HG03432 (cell line): ENCODE measurements around the gene TMEM11.
"Not testable (repeated sequence)": the region's sequence is repeated elsewhere in the genome, so short reads cannot be mapped to it uniquely, and the experiment has no call there.

Experiments used
- ATAC-seq: cut with Tn5 transposase; IDR thresholded peaks from one replicate; pipeline ENCODE4 v1.9.1; 2021; ENCODE audit warnings: mild to moderate bottlenecking, moderate library complexity; ENCODE audit not compliant: unreplicated experiment

The TMEM11 gene

DNA sequence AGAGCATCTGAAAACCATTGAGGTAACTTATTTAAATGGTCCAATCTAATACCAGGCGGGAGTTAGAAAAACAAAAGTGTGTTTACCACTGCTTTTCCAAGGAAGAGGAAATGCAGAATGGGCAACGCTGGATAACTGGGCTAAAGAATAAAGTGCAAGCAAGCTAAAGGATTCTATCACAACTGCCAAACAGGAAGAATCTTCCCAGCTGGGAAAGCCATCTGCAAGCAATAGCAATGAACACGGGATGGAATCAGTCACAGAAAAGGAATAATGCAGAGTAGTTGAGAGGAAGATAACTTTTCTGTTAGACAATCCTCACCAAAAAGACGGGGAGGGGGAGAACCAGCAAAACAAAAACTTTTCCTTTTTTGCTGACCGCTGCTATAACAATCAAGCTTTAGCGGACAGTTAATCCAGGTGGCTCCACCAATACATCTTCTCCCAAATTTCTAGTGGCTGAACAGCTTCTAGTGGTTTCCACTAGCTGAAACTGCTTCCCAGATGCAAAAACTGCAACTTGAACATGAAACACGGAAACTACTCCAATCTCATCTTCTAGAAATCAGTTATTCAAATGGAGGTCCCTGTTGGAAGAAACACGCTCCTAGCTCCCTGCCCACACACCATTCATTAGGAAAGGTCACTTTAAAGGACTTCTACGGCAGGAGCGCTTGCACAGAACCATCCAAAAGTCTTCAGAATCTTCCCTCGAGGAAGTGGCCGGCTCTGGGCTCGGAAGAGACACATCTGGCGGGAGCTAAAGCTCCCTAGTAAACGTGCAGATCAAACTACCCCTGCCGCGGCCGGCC lies 929 bp downstream of the TMEM11 start:
- ATAC-seq, result no peak

GRCh38 chr17:21211825-21212479 lies 2.0 kb downstream of the TMEM11 start:
- ATAC-seq, result no peak

- ATAC-seq, result no peak
These were observed 3.4 kb downstream of the TMEM11 start for GRCh38 chr17:21210411-21211076.

DNA sequence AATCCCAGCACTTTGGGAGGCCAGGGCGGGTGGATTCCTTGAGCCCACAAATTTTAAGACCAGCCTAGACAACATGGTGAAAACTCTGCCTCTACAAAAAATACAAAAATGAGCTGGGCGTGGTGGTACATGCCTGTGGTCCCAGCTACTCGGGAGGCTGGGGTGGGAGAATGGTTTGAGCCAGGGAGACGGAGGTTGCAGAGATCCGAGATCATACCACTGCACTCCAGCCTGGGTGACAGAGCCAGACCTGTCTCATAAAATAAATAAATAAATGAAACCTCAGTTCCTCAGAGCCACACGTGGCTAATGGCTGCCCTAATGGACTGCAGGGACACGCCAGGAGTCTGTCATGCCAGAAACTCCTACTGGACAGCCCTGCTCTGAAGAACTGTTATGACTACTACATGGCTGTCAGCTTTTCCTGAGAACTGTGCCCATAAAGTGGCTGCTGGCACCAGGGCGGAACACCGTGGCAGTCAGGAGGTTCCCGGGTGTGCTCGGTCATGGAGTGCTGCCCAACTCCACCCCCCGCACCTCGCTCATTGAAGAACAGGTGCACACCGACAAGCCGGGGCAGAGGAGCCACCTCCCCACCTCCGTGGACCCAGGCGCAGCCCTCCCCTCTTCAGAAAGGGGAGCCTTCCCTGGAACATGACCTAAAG lies 4.3 kb downstream of the TMEM11 start:
- no peak for ATAC-seq

DNA sequence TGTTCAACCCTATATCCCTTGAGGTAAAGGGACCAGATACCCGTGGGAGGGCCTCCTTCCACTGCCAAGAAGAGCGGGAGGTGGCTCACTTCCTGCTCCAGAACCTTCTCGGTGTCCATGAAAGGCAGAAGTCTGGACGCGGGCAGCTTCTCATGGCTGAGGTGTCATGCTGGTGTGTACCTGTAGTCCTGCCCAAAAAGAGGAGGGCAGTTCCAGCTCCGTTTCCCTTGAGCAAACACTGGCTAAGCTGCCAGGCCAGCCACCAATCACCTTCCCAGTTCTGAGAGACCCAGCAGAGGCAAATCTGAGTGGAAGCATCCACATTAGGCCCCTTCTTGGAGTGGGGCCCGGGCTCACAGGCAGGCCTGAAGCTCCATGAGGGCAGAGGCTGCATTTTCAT lies 5.6 kb downstream of the TMEM11 start:
- no peak for ATAC-seq

DNA sequence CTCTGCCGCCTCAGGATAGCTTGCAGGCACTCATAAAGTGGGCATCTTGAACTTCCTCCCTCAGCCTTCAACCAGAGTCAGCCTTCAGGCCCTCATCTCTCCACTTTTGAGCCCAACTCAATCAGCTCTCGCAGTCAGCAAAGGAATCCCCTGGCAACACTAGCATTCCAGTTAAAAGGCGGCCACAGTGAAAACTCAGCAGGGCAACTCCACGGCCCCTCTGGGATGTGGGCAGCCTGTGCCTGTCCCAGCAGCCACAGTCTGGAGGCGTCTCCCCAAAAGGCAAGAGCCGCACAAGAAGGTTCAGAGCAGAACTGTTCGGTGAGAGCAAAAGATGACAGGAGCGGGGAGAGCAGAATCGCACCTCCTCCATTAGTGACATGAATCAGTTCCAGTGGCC lies 9.0 kb downstream of the TMEM11 start:
- ATAC-seq, result no peak

GRCh38 chr17:21202512-21202911 lies 11.4 kb downstream of the TMEM11 start:
- no peak for ATAC-seq

GRCh38 chr17:21201874-21202273 lies 12.1 kb downstream of the TMEM11 start:
- ATAC-seq, result no peak

GRCh38 chr17:21201298-21201595 lies 12.7 kb downstream of the TMEM11 start:
- no peak for ATAC-seq

DNA sequence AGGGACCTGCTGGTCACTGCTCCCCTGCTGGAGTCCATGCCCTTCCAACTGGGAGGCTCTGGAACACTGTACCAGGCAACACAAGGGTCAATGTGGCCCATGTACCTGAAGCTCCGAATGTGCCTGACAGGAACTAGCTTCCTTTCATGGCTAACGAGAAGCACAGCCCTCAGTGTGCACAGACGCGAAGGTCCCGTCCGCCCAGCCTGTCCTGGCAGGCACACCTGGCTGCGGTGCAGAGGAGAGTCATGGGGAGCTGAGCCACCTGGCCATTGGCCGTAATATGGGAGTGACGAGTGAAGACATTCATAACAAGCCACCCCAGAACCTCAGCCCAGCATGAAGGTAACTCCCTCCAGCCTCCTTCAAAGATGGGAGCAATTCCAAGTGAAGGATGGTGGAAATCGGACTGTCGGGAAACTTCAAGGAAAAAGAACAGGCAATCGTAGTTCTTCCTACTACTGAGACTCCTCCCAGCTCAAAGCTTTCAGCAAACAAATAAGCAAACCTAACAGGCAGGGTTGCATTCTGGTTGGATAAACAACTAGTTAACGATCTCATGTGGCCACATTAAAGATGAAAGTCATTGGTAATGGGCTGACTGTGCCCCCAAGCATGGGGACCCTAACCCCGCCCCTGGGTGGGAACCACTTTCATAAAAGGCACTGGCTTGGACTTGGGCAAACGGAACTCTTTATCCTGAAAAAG lies 13.2 kb downstream of the TMEM11 start:
- no peak for ATAC-seq

DNA sequence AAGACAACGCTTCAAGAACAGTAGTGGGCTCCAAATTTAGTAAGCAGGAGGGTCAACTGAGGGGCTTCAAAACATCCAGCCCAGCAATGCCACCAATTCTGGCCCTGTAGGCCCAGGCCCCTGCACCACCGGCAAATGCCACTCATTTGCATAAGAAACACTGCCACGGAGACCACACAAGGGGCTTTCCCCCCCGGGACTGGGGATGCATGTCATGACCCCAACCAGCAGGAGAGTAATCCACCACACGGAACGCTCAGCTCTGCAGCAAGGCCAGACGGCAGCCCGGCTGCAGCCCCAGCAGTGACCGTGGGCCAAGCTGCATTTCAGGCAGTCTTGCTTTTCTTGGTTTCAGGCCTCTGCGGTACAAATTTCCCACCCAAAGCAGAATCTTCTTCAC lies 14.1 kb downstream of the TMEM11 start:
- ATAC-seq, result no peak

DNA sequence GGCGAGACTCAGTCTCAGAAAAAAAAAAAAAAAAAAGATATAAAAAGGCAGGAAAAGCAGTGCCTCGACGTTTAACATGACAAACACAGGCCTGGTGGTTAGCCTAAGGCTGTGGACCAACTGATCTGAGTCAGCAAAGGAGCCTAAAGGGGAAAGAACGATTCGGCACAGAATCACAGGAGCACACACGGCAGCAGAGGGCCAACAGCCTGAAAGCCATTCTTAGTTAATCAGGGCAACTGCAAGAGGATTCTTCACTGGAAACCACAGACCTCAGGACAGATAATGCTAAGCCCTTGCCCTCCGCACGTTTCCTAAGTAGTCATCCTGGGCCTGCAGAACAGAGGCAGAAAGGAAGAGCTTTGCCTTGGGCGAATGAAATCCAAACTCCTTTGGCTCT lies 14.7 kb downstream of the TMEM11 start:
- ATAC-seq, result no peak

- ATAC-seq, result no peak
These were observed 15.6 kb downstream of the TMEM11 start for GRCh38 chr17:21198411-21198810.

- no peak for ATAC-seq
These were observed 17.8 kb downstream of the TMEM11 start for GRCh38 chr17:21196126-21196525.

DNA sequence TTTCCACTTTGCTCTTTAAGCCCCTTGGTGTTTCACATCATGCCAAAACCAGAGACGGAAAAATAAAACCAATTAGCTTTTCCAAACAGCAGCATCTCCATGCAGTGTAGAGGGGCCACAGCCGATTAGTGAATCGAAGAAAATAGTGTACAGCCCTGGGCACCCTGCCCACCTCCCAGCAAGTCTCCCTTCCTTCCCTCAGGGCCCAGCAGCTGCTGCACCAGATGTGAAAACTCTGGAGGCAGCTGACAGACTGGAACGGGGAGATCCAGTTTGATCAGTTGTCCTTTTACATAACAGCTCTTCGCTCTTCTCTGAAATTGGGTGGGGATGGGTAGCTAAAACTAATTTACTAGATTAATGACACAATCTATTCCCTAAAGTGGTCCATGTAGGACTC lies 19.3 kb downstream of the TMEM11 start:
- no peak for ATAC-seq

DNA sequence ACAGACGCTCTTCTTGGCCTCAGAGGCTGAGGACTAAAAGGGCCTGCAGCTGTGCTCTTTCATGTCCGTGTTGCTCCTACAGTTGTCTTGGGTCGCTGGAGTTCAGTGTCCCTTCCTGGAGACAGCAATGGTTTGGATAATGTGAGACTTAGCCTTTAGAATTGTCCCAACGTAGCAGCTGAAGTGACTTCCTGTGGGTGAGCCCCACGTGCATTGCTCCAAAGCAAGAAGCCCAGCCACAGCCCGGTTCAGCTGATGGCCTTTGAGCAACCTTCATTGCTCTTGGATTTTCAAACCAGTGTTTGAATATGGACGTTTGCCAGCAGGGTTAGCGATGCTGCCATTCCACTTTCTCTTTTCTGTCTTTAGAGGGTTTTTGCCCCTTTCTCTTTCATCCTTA lies 19.7 kb downstream of the TMEM11 start:
- ATAC-seq, result no peak

GRCh38 chr17:21193031-21193430 lies 20.9 kb downstream of the TMEM11 start:
- no peak for ATAC-seq

GRCh38 chr17:21192414-21192813 lies 21.5 kb downstream of the TMEM11 start:
- ATAC-seq, result not testable (repeated sequence)

DNA sequence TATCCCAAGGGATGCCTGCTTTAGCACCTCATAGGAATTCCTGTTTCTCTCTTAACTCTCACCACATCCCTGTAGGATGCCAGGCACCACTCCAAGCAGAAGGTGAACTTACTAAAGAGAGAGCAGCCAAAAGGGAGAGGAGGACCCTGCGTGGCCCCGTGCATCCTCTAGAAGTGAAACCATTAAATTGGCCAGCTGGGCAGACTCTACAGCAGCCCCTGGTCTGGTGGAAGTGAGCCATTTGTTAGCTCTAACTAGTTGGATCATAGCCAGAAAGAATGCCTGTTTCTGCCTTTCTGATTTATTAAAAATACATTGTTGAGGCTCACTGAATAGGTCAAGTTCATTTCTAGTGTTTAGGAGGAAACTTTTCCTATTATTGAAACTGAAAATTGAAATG lies 22.3 kb downstream of the TMEM11 start:
- ATAC-seq, result no peak

DNA sequence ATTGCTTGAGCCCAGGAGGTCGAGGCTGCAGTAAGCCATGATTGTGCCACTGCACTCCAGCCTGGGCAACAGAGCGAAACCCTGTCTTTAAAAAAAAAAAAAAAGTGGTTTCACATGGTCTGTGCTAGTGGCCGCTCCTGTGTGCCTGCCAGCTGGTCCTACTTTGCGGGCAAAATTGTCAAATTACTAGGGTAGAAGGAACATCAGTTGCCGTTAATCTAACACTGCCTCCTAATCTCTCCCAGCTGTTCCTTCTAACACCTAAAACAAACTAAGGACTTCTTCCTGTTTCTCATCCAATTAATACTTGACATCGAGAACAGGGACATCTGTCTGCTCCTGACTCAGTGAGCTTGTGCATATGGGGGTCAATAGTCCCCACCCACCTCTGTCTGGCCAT lies 23.9 kb downstream of the TMEM11 start:
- ATAC-seq, result no peak

DNA sequence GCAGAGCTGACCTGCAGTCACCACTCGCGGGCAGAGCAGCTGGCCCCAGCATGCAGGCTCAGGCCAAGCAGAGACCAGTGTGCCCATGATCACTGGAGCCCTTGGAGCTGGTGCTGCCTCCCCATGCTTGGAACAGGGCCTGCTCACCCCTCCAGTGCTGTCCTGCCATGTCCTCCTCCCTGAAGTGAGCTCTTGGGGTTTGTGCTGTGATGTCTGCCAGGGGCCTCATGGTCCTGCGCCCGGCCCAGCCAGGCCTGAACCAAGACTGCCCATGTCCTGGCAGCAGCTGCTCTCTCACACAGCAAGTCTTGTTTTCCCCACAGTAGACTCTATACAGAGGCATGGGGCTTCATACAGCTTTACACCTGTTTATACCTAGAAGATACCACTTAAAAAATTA lies 24.6 kb downstream of the TMEM11 start:
- no peak for ATAC-seq
